SK-N-SH treated with all-trans-retinoic acid at 6 μM for 48 hours (cell line): ENCODE results near the gene SLC25A52.
"Not testable (repeated sequence)": the region's sequence is repeated elsewhere in the genome, so short reads cannot be mapped to it uniquely, and the experiment has no call there.

ENCODE experiments used
- ZFP3 ChIP-seq: fragments of 250-450 bp; sonication (Bioruptor Pico); IDR thresholded peaks from 2 replicates; pipeline ENCODE4 v1.5.0; 2020; ENCODE audit warnings: mild to moderate bottlenecking, moderate library complexity
- ZFP30 ChIP-seq: fragments of 450-650 bp; formaldehyde crosslinking; IDR thresholded peaks from 2 replicates; pipeline ENCODE4 v1.5.0; 2022; ENCODE audit warnings: mild to moderate bottlenecking, moderate library complexity
- TF ChIP-seq, protein P1 (sequence below): fragments of 250-450 bp; sonication (Bioruptor Pico); IDR thresholded peaks from 2 replicates; pipeline ENCODE4 v1.8.0; 2020; ENCODE audit warnings: mild to moderate bottlenecking, moderate library complexity, borderline replicate concordance
- TF ChIP-seq, protein P2 (sequence below): fragments of 250-450 bp; sonication (Bioruptor Pico); IDR thresholded peaks from 2 replicates; pipeline ENCODE4 v1.5.1; 2021; ENCODE audit warnings: mild to moderate bottlenecking, moderate library complexity

DNA sequence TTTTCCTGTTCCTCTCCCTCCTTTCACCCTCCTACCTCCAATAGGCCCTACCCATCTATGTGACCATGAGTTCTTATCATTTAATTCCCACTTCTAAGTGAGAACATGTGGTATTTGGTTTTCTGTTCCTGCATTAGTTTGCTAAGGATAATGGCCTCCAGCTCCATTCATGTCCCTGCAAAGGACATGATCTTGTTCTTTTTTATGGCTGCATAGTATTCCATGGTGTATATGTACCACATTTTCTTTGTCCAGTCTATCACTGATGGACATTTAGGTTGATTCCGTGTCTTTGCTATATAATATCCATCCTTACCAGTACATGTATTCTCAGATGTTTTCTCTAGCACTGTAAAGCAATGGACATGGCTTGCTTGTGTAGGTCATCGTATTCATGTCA, 31.5 kb downstream of the SLC25A52 start:
- TF ChIP-seq, protein P1, sequence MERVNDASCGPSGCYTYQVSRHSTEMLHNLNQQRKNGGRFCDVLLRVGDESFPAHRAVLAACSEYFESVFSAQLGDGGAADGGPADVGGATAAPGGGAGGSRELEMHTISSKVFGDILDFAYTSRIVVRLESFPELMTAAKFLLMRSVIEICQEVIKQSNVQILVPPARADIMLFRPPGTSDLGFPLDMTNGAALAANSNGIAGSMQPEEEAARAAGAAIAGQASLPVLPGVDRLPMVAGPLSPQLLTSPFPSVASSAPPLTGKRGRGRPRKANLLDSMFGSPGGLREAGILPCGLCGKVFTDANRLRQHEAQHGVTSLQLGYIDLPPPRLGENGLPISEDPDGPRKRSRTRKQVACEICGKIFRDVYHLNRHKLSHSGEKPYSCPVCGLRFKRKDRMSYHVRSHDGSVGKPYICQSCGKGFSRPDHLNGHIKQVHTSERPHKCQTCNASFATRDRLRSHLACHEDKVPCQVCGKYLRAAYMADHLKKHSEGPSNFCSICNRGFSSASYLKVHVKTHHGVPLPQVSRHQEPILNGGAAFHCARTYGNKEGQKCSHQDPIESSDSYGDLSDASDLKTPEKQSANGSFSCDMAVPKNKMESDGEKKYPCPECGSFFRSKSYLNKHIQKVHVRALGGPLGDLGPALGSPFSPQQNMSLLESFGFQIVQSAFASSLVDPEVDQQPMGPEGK: not testable (repeated sequence)
- TF ChIP-seq, protein P2, sequence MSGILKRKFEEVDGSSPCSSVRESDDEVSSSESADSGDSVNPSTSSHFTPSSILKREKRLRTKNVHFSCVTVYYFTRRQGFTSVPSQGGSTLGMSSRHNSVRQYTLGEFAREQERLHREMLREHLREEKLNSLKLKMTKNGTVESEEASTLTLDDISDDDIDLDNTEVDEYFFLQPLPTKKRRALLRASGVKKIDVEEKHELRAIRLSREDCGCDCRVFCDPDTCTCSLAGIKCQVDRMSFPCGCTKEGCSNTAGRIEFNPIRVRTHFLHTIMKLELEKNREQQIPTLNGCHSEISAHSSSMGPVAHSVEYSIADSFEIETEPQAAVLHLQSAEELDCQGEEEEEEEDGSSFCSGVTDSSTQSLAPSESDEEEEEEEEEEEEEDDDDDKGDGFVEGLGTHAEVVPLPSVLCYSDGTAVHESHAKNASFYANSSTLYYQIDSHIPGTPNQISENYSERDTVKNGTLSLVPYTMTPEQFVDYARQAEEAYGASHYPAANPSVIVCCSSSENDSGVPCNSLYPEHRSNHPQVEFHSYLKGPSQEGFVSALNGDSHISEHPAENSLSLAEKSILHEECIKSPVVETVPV (CRISPR knock-in tag): not testable (repeated sequence)
- not testable (repeated sequence) for TF ChIP-seq ZFP30 (CRISPR knock-in tag); ZFP3
